ENCODE results near the gene MCF2L.
"Not testable (repeated sequence)": the region's sequence is repeated elsewhere in the genome, so short reads cannot be mapped to it uniquely, and the experiment has no call there.

The MCF2L gene

GRCh38 chr13:113086991-113087922 is 118.2 kb downstream of the MCF2L start:
- no peak for DNase-seq

GRCh38 chr13:113087923-113088690 is 119.1 kb downstream of the MCF2L start:
- DNase-seq, result no peak

GRCh38 chr13:113088691-113089020 is 119.6 kb downstream of the MCF2L start:
- no peak for DNase-seq

- DNase-seq, result no peak
Measured at GRCh38 chr13:113089693-113090414, 120.8 kb downstream of the MCF2L start.

DNA sequence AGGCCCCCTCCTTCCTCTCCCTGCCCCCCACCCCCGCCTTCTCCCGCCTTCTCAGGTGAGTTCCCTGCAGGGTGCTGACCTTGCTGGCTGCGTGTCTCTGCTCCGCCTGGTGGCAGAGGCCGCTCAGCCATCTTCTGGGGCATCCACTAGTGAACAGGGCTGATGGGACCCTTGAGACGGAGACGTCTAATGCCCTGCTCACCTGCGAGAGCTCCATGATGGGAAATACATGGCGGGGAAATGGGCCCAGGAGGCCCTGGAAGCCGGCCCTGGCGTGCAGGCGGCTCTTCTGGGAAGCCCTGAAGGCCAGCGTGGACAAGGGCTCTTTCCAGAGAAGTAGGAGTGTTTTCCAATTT is 121.4 kb downstream of the MCF2L start:
- DNase-seq, result no peak

GRCh38 chr13:113090806-113091205 is 121.8 kb downstream of the MCF2L start:
- no peak for DNase-seq

DNA sequence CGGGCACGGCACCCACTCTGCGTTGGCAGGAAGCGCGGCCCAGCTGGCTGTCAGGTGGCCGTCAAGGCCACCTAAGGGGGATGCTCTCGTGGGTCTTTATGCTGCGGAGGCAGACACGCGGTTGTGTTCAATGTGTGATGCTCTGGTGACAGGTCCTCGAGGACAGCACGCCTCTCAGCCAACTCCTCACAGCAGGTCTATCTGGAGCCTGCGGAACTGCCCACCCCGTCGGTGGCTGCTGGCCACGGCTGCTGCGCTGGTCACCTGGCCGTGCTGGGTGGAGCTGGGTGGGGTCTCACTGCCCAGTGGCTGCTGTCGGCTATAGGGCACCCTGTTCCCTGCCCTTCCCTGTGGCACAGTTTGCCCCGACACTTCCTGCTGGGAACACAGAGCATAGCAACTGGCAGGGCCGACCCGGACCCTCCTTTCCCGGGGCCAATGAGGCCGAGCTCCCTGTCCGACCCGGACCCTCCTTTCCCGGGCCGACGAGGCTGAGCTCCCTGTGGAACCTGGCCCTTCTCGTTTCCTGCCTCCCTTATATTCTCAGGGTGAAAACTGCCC is 122.3 kb downstream of the MCF2L start:
- DNase-seq, result no peak

GRCh38 chr13:113091891-113092775 is 123.1 kb downstream of the MCF2L start:
- DNase-seq, result no peak

DNA sequence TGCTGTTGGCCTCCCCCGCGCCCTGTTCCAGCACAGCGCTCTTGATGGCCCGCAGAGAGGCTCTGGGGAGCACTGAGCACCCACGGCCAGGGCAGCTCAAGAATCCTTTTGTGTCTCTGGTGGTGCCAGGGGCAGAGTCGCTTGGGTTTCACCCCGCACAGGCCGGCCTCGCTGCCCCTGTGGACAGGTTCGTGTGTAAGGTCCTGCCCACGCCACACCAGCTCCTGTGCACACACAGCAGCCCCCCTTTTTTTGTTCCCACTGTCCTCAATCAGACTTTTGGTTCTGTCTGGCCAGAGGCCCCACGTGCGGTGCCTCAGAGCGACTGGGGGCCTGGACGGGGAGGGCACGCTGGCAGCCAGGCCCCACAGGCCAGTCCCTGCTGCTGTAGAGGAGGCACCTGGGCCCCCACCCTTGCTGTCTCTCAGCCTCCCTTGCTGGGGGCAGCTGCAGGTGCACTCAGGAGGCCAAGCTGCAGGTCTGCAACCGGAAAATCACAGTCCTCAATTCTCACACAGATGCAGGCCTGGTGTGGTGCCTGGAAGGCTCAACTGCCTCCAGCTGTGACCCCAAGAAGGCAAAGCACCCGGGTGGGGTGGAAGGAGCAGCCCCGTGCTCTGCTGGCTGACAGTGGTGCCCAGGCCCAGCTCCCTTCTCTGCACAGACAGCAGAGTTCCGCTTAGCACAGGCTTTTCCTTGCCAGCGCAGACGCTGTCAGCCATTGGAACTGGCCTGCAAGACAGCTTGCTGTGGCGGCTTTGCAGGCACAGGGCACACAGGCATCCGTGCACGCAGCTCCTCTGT is 124.0 kb downstream of the MCF2L start:
- no peak for DNase-seq

DNA sequence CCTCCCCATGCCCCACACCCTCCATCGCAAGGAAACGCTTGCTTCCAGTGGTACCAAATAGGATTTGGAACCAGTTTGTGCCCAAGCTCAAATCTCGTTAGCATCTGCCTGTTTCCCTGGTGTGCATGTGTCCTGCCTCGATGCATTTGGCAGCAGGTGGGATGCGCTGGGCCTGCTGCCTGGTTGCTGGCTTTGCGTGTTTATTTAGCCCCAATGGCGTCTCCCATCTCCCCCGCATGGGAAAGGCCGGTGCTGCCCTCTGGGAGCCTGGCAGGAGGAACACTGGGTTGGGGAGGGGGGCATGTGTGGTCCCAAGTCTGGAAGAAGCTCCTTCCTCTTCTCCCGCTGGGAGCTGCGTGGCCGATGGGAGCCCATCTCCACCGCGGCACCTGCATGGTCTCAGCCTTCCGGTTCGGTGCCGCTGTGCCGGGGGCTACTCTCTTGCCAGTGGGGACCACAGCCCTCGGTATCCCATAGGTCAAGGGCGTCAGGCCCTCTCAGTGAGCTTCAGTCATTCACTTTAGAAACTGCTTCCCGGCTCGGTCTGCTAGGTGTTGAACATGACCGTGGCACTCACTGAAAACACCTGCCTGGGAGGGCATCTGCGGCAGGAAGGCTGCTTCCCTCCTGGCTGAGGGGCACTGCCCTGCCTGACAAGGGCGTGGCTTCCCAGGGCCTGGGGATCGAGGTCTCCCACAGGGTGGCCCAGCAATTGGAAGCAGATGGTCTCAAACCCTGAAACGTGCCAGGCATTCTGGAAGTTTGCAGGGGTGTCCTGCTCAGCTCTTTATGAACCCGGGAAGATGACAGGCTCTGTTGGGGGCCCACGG is 124.8 kb downstream of the MCF2L start:
- DNase-seq, result no peak

GRCh38 chr13:113094410-113094800 is 125.4 kb downstream of the MCF2L start:
- no peak for DNase-seq

DNA sequence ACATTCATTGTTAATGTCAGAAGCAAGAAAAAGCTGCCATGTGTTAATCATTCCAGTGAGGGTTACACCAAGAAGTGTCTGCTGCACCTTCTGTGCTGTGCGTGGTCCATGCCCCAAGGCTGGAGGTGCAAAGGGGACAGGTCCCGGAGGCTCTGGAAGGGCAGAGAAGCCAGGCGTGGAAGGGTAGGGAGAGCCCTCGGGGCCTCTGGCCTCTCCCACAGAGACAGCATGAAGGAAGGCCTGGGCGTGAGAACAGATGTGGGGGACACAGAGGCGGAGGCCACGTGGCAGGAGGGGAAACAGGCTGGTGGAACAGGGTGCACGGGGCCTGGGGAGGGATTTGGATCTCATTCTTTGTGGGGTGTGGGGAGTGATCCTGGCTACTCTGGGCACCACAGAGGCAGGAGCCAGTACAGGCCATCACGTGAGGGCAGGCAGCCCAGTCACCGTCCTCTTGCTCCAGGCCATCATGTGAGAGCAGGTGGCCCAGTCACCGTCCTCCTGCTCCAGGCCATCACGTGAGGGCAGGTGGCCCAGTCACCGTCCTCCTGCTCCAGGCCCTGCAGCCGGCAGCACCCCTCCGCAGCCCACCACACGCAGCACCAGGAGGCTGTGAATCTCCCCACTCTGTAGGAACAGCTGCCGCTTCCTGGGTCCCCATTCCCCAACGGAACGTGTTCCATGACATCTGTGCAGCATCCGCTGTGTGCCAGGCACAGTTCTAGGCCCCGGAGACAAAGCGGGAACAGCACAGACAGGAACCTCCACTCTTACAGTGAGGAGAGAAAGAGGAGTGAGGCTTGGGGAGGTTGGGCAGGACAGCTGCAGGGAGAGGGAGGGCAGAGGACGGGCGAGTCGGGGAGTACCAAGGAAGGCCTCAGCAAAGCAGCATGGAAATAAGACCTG is 126.4 kb downstream of the MCF2L start:
- DNase-seq, result no peak

- no peak for DNase-seq
Measured at GRCh38 chr13:113096052-113096744, 127.2 kb downstream of the MCF2L start.

- DNase-seq, result no peak
Measured at GRCh38 chr13:113096745-113097305, 127.8 kb downstream of the MCF2L start.

GRCh38 chr13:113097651-113098050 is 128.6 kb downstream of the MCF2L start:
- DNase-seq, result no peak

GRCh38 chr13:113098162-113098732 is 129.2 kb downstream of the MCF2L start:
- DNase-seq, result no peak

DNA sequence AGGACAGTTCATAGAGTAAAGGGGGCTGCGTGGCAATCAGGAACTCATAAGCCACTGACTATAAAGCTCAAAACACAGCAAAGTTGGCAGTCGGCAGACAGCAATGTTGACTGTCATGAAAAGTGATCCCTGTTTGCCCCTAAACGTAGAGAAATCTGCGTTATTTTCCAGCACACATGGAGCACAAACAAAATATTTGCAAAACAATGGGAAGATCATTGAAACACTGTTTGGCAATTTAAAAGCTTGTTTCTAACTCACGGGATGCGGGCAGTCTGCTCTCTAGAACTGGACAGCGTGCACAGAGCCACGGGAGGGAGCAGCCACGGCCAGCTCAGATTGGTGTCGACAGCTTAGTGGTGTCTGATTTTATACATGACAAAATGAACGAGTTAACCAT is 130.1 kb downstream of the MCF2L start:
- no peak for DNase-seq

- not testable (repeated sequence) for DNase-seq
Measured at GRCh38 chr13:113102302-113102701, 133.3 kb downstream of the MCF2L start.
